OCI-LY1 (cell line): ENCODE data around the gene DTX1.

Experiments
- H2AFZ ChIP-seq: fragments of 200-600 bp; sonication (generic), shearing (Covaris generic); 2 replicates; pipeline ENCODE4 v1.6.0; 2014; ENCODE audit warnings: antibody characterized with exemption, mild to moderate bottlenecking, low read length
- H3F3A ChIP-seq: fragments of 200-600 bp; sonication (generic), shearing (Covaris generic); 2 replicates; pipeline ENCODE4 v1.6.0; 2014; ENCODE audit warnings: mild to moderate bottlenecking, antibody characterized with exemption, low read length, moderate library complexity; ENCODE audit not compliant: insufficient read depth
- H3K27ac ChIP-seq: fragments of 200-600 bp; sonication (generic); 2 replicates; pipeline ENCODE4 v1.5.1; 2014; ENCODE audit warnings: low read length, mixed run types, mild to moderate bottlenecking, low read depth; ENCODE audit not compliant: poor library complexity, severe bottlenecking
- H3K27me3 ChIP-seq: fragments of 200-600 bp; sonication (generic); 2 replicates; pipeline ENCODE4 v1.6.0; 2014; ENCODE audit warnings: antibody characterized with exemption, mild to moderate bottlenecking, low read length, moderate library complexity; ENCODE audit not compliant: insufficient read depth
- H3K36me3 ChIP-seq: fragments of 200-600 bp; sonication (generic); 2 replicates; pipeline ENCODE4 v1.6.1; 2014; ENCODE audit warnings: mild to moderate bottlenecking, antibody characterized with exemption, low read length, moderate library complexity, mixed read lengths; ENCODE audit not compliant: insufficient read depth
- H3K4me1 ChIP-seq: fragments of 200-600 bp; sonication (generic); 2 replicates; pipeline ENCODE4 v1.5.1; 2014; ENCODE audit warnings: mild to moderate bottlenecking, low read length, moderate library complexity; ENCODE audit not compliant: insufficient read depth, severe bottlenecking
- H3K4me2 ChIP-seq: fragments of 200-600 bp; sonication (generic), shearing (Covaris generic); 2 replicates; pipeline ENCODE4 v1.6.1; 2014; ENCODE audit warnings: low read length
- H3K4me3 ChIP-seq: fragments of 200-600 bp; sonication (generic); 2 replicates; pipeline ENCODE4 v1.5.1; 2014; ENCODE audit warnings: low read length, low read depth, mild to moderate bottlenecking, mixed read lengths; ENCODE audit not compliant: poor library complexity, severe bottlenecking
- H3K79me2 ChIP-seq: fragments of 200-600 bp; shearing (Covaris generic); 2 replicates; pipeline ENCODE4 v1.6.1; 2016; ENCODE audit warnings: mixed run types, low read length, mixed read lengths; ENCODE audit not compliant: insufficient read depth
- H3K9ac ChIP-seq: fragments of 200-600 bp; sonication (generic), shearing (Covaris generic); 2 replicates; pipeline ENCODE4 v1.6.1; 2014; ENCODE audit warnings: mild to moderate bottlenecking, low read length, mixed read lengths
- H3K9me2 ChIP-seq: fragments of 200-600 bp; sonication (generic), shearing (Covaris generic); 2 replicates; pipeline ENCODE4 v1.6.1; 2014; ENCODE audit warnings: low read depth, mild to moderate bottlenecking, low read length, mixed read lengths
- H3K9me3 ChIP-seq: fragments of 200-600 bp; shearing (Covaris generic); 2 replicates; pipeline ENCODE4 v1.6.1; 2014; ENCODE audit warnings: low read length, mixed read lengths
- H4K20me1 ChIP-seq: fragments of 200-600 bp; sonication (generic), shearing (Covaris generic); 2 replicates; pipeline ENCODE4 v1.6.0; 2016; ENCODE audit warnings: mild to moderate bottlenecking, low read length; ENCODE audit not compliant: insufficient read depth
- CTCF ChIP-seq: fragments of 200-600 bp; sonication (generic), shearing (Covaris generic); IDR thresholded peaks from 2 replicates; pipeline ENCODE4 v1.5.1; 2017; ENCODE audit warnings: mild to moderate bottlenecking, antibody characterized with exemption, low read length, moderate library complexity, mixed read lengths
- EZH2 ChIP-seq: fragments of 200-600 bp; sonication (generic), shearing (Covaris generic); IDR thresholded peaks from 2 replicates; pipeline ENCODE4 v1.8.0; 2017; ENCODE audit warnings: borderline replicate concordance, mixed run types, mild to moderate bottlenecking, antibody characterized with exemption, low read length, moderate library complexity, mixed read lengths

Gene DTX1

GRCh38 chr12:113014565-113014964 is 42.0 kb upstream of the DTX1 start:
- no peak for TF ChIP-seq EZH2
- TF ChIP-seq CTCF: no peak
- H3K4me3 ChIP-seq: no peak overlapping the region
- H3K9me2 ChIP-seq: no peaks in the 10 kb centered on the region
- no peak overlapping the region for H3K9ac ChIP-seq
- no peak overlapping the region for H3K4me2 ChIP-seq
- no peaks in the 10 kb centered on the region; the same call in 1 of the 2 replicates for H3K36me3 ChIP-seq
- H4K20me1 ChIP-seq: no peaks in the 10 kb centered on the region
- H2AFZ ChIP-seq: no peak overlapping the region
- H3K79me2 ChIP-seq: no peaks in the 10 kb centered on the region
- H3K27me3 ChIP-seq: no peaks in the 10 kb centered on the region
- H3K4me1 ChIP-seq: no peaks in the 10 kb centered on the region
- no peaks in the 10 kb centered on the region for H3F3A ChIP-seq
- H3K9me3 ChIP-seq: no peaks in the 10 kb centered on the region; the same call in 1 of the 2 replicates
- H3K27ac ChIP-seq: no peak overlapping the region

GRCh38 chr12:113016796-113017195 is 39.7 kb upstream of the DTX1 start:
- Histone ChIP-seq H3K79me2 (no peaks in the 10 kb centered on the region), H3K4me1 (no peaks in the 10 kb centered on the region), H3K9me3 (no peaks in the 10 kb centered on the region), H3K4me2 (no peak overlapping the region), H3K9me2 (no peaks in the 10 kb centered on the region), H3K9ac (no peak overlapping the region), H3F3A (no peaks in the 10 kb centered on the region), H3K36me3 (no peaks in the 10 kb centered on the region), H3K4me3 (no peak overlapping the region), H3K27ac (no peak overlapping the region), H3K27me3 (no peaks in the 10 kb centered on the region), H4K20me1 (no peaks in the 10 kb centered on the region), H2AFZ (no peak overlapping the region)
- TF ChIP-seq CTCF (no peak), EZH2 (no peak)

GRCh38 chr12:113019025-113019424 is 37.5 kb upstream of the DTX1 start:
- H3K36me3 ChIP-seq: no peaks in the 10 kb centered on the region
- no peaks in the 10 kb centered on the region for H3K79me2 ChIP-seq
- no peak overlapping the region for H3K9ac ChIP-seq
- H3K27me3 ChIP-seq: no peaks in the 10 kb centered on the region
- no peaks in the 10 kb centered on the region for H4K20me1 ChIP-seq
- no peak overlapping the region for H3K4me2 ChIP-seq
- no peak overlapping the region for H2AFZ ChIP-seq
- H3K4me1 ChIP-seq: no peaks in the 10 kb centered on the region
- H3K27ac ChIP-seq: no peak overlapping the region
- H3K9me3 ChIP-seq: no peaks in the 10 kb centered on the region
- no peak overlapping the region for H3K4me3 ChIP-seq
- TF ChIP-seq EZH2 (no peak), CTCF (no peak)
- no peaks in the 10 kb centered on the region for H3F3A ChIP-seq
- H3K9me2 ChIP-seq: no peaks in the 10 kb centered on the region
